ENCODE data around the gene TEKT2. TPM values are rescaled to one million over a fixed set of nuclear protein-coding genes. Genes with fewer than 3 reads are reported as not detected.

The TEKT2 gene
- total RNA-seq = 0.09 TPM in 1 of 2 replicates, not detected in the other

GRCh38 chr1:36083635-36084496 is at the start of gene TEKT2:
TEKT2 (plus strand) TSS chr1:36084094; CDS start chr1:36084922, 828 bp downstream.

GRCh38 chr1:36088577-36089392 is 4.9 kb downstream of the TEKT2 start, which contains the start of gene ADPRS:
ADPRS (plus strand) TSS chr1:36088892; CDS start chr1:36088905, 13 bp downstream.

GRCh38 chr1:36125129-36125991 is 41.5 kb downstream of the TEKT2 start, which contains the start of gene COL8A2:
COL8A2 (minus strand) TSS chr1:36125222; CDS start chr1:36100242, 24,980 bp downstream.

Other genes starting within 250 kb of the TEKT2 start
- gene AGO1, start 200.9 kb upstream of the TEKT2 start, total RNA-seq = 10.2 and 10.6 TPM in 2 replicates
- gene AGO3, start 153.0 kb upstream of the TEKT2 start, total RNA-seq = 8.5 and 14.2 TPM in 2 replicates
- gene ADPRS, start 4.8 kb downstream of the TEKT2 start, total RNA-seq = 32.7 and 33.1 TPM in 2 replicates
- 0.09 and 1.3 TPM in 2 replicates for gene COL8A2, start 41.1 kb downstream of the TEKT2 start, total RNA-seq
- 89.8 and 95.6 TPM in 2 replicates for gene TRAPPC3, start 65.4 kb downstream of the TEKT2 start, total RNA-seq
- 76.5 and 95.7 TPM in 2 replicates for gene MAP7D1, start 72.1 kb downstream of the TEKT2 start, total RNA-seq
- 85.6 and 102 TPM in 2 replicates for gene THRAP3, start 140.3 kb downstream of the TEKT2 start, total RNA-seq
- 0.63 and 3.9 TPM in 2 replicates for gene SH3D21, start 222.3 kb downstream of the TEKT2 start, total RNA-seq
- 88.8 and 145 TPM in 2 replicates for gene EVA1B, start 239.6 kb downstream of the TEKT2 start, total RNA-seq